CD4-positive, alpha-beta T cell treated with Interleukin-4 for 4 hours (primary cell): ENCODE data around the gene AGAP3.
A peak's percentile ranks its signal among the peaks of the same experiment; 100 is the strongest.

Experiments
- DNase-seq: peaks from one replicate; pipeline ENCODE4 v3.0.0-alpha.2; 2020

Gene AGAP3

GRCh38 chr7:151138153-151138851 is 52.0 kb downstream of the AGAP3 start:
- no peak for DNase-seq

- DNase-seq = no peak
Observed at GRCh38 chr7:151139071-151139790, 53.0 kb downstream of the AGAP3 start.

GRCh38 chr7:151139791-151140190 is 53.5 kb downstream of the AGAP3 start:
- DNase-seq = no peak

- DNase-seq = no peak
Observed at GRCh38 chr7:151140826-151141225, 54.6 kb downstream of the AGAP3 start.

- DNase-seq = no peak
Observed at GRCh38 chr7:151141311-151141854, 55.1 kb downstream of the AGAP3 start.

GRCh38 chr7:151141855-151142685 is 55.8 kb downstream of the AGAP3 start:
- no peak for DNase-seq

- DNase-seq = no peak
Observed at GRCh38 chr7:151142686-151143040, 56.4 kb downstream of the AGAP3 start.

GRCh38 chr7:151143261-151144015 is 57.2 kb downstream of the AGAP3 start:
- DNase-seq = no peak

GRCh38 chr7:151144387-151144786 is 58.1 kb downstream of the AGAP3 start:
- no peak for DNase-seq

- no peak for DNase-seq
Observed at GRCh38 chr7:151146761-151147160, 60.5 kb downstream of the AGAP3 start.

- DNase-seq = no peak
Observed at GRCh38 chr7:151148319-151149259, 62.3 kb downstream of the AGAP3 start.

- no peak for DNase-seq
Observed at GRCh38 chr7:151150388-151150787, 64.1 kb downstream of the AGAP3 start.

GRCh38 chr7:151152643-151153513 is 66.6 kb downstream of the AGAP3 start:
- no peak for DNase-seq

GRCh38 chr7:151157645-151158329 is 71.5 kb downstream of the AGAP3 start:
- no peak for DNase-seq

GRCh38 chr7:151161757-151162156 is 75.5 kb downstream of the AGAP3 start:
- no peak for DNase-seq

- no peak for DNase-seq
Observed at GRCh38 chr7:151166629-151167196, 80.4 kb downstream of the AGAP3 start.

GRCh38 chr7:151167197-151167961 is 81.1 kb downstream of the AGAP3 start, which contains the start of gene GBX1:
TSS of gene GBX1 (minus strand) at chr7:151167694. CDS start at chr7:151167548, 146 bp downstream.
- no peak for DNase-seq

- DNase-seq = peak; percentile 23
Observed at GRCh38 chr7:151168003-151168786, 81.9 kb downstream of the AGAP3 start.
